ENCODE data around the gene GSDME. TPM values are rescaled to one million over a fixed set of nuclear protein-coding genes. Genes with fewer than 3 reads are reported as not detected.

Gene GSDME
- total RNA-seq, 4 donors from 2014 or later = 9.0 to 44.0 (median 14.3) TPM

DNA sequence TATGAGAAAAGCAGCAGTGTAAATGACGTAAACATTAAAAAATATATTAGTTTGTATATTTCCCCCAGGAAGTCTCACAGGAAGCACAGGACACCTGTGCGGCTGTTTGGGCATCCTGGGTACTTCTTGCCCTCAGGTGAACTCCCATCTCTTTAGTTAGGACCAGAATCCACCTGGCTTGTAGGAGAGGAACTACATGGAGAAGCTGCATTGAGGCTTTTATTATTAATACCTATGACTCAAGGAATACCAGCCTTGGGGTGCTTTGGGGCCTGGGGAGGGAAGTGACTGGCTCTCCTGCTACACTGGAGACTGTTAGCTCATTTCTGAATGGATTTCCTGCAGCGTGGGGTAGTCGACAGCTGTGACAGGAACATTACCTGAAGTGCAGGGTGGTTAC lies 40.0 kb upstream of the GSDME start:
- TF ChIP-seq, protein P1, sequence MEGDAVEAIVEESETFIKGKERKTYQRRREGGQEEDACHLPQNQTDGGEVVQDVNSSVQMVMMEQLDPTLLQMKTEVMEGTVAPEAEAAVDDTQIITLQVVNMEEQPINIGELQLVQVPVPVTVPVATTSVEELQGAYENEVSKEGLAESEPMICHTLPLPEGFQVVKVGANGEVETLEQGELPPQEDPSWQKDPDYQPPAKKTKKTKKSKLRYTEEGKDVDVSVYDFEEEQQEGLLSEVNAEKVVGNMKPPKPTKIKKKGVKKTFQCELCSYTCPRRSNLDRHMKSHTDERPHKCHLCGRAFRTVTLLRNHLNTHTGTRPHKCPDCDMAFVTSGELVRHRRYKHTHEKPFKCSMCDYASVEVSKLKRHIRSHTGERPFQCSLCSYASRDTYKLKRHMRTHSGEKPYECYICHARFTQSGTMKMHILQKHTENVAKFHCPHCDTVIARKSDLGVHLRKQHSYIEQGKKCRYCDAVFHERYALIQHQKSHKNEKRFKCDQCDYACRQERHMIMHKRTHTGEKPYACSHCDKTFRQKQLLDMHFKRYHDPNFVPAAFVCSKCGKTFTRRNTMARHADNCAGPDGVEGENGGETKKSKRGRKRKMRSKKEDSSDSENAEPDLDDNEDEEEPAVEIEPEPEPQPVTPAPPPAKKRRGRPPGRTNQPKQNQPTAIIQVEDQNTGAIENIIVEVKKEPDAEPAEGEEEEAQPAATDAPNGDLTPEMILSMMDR (IDR thresholded peaks at IDR 0.05; ENCODE audit: low read depth) = no peak

- TF ChIP-seq, protein P1 (IDR thresholded peaks at IDR 0.05; ENCODE audit: low read depth) = no peak
Measured at GRCh38 chr7:24795407-24795767, 38.1 kb upstream of the GSDME start.

DNA sequence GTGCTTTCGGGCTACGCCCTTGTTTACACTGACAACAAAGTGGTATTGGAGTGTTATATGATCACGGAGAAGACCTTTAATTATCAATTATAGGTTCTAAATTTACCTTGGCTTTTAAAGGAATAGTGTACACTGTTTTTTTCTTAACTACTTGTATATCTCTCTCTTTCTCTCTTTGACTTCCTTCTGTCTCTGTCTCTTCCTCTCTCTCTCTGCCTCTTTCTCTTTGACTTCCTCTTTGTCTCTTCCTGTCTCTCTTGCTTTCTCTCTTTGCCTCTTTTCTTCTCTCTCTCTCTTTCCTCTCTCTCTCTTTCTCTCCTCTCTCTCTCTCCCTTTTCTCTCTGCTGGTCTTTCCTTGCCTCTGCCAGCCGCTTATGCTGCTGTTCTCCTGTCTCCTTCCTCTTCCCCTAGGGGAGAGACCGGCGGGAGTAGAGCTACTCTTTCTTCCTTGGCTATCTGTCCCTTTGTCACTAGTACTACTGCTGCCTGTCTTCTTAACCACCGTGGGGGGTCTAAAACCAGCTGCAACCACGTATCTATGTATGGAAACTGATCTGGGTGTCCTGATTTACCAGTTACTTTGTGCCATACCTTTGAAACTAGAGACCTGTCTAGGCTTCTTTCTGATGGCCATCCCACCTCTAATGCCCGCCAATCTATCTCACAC lies 36.9 kb upstream of the GSDME start:
- TF ChIP-seq, protein P1 (IDR thresholded peaks at IDR 0.05; ENCODE audit: low read depth) = no peak

- TF ChIP-seq, protein P1 (IDR thresholded peaks at IDR 0.05; ENCODE audit: low read depth) = no peak
Measured at GRCh38 chr7:24788961-24789576, 31.8 kb upstream of the GSDME start.

DNA sequence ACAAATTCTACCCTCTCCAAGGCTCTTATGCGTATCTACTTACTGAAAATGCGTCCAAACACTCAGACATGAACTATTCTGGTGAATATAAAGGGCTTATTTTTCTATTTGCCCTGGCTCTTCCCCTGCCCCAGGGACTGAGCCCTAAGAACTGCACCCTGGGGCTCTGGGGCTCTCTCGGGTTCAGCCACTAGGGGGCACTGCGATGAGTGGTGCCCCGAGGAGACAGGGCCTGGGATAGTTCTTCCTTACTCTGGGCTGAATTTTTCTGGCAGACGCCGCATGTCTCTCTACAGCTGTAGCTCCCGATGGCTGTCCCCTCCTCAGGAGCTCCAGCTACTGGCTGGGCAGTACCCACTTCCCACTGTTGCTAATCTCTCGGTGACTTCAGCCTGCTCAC lies 30.8 kb upstream of the GSDME start:
- TF ChIP-seq, protein P1 (IDR thresholded peaks at IDR 0.05; ENCODE audit: low read depth) = no peak

GRCh38 chr7:24786941-24787340 lies 29.7 kb upstream of the GSDME start:
- TF ChIP-seq, protein P1 (IDR thresholded peaks at IDR 0.05; ENCODE audit: low read depth) = no peak

DNA sequence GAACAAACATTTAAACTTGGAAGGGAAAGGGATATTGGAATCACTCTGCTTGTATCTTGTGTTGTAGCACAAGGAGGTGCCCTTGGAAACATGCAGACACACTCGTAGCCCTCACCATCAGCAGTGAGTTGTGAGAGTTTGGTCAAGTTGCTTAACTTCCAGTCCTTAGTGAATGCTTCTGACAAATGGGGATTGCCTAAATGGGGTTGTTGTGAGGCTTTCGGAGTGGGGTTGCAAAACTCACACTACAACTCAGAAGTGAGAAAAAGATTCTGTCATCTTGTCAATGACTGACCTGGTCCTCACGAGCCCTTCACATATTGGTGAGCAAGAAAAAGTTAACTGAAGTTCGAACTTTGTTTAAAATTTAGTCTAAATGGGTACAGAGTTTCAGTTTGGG lies 29.0 kb upstream of the GSDME start:
- TF ChIP-seq, protein P1 (IDR thresholded peaks at IDR 0.05; ENCODE audit: low read depth) = no peak
